ENCODE data around the gene PCNX2. TPM values are rescaled to one million over a fixed set of nuclear protein-coding genes. Genes with fewer than 3 reads are reported as not detected.

PCNX2 gene
- 1.3 TPM for total RNA-seq
- long read RNA-seq = 0 reads

- ATAC-seq = peak; percentile 71
- DNase-seq = peak; percentile 52
- intact Hi-C loops (cut with micrococcal nuclease) = no loop called here
Observed at GRCh38 chr1:233295237-233295974, at the start of gene PCNX2. Gene PCNX2 (minus strand): TSS chr1:233295725. CDS start chr1:233295478, 247 bp downstream.

GRCh38 chr1:233343262-233343661 lies 47.7 kb upstream of the PCNX2 start:
- DNase-seq (no peak), ATAC-seq (no peak)
- intact Hi-C loops (cut with micrococcal nuclease) = no loop called here

GRCh38 chr1:233342086-233342485 lies 46.6 kb upstream of the PCNX2 start:
- no peak for ATAC-seq
- no peak for DNase-seq
- intact Hi-C loops (cut with micrococcal nuclease) = no loop called here

GRCh38 chr1:233340966-233341516 lies 45.5 kb upstream of the PCNX2 start:
- ATAC-seq = no peak
- no peak for DNase-seq
- intact Hi-C loops (cut with micrococcal nuclease) = no loop called here

- no peak for ATAC-seq
Observed at GRCh38 chr1:233340031-233340555, 44.6 kb upstream of the PCNX2 start.

GRCh38 chr1:233338102-233338501 lies 42.6 kb upstream of the PCNX2 start:
- intact Hi-C loops (cut with micrococcal nuclease) = no loop called here
- ATAC-seq (no peak), DNase-seq (no peak)

More at GRCh38 chr1:233340031-233340555, 44.6 kb upstream of the PCNX2 start:
- DNase-seq = no peak
- intact Hi-C loops (cut with micrococcal nuclease) = no loop called here

- no peak for DNase-seq
- intact Hi-C loops (cut with micrococcal nuclease) = no loop called here
- ATAC-seq = no peak
Observed at GRCh38 chr1:233337505-233337904, 42.0 kb upstream of the PCNX2 start.

- intact Hi-C loops (cut with micrococcal nuclease) = no loop called here
- no peak for ATAC-seq
Observed at GRCh38 chr1:233336554-233337456, 41.3 kb upstream of the PCNX2 start.

GRCh38 chr1:233334092-233334491 lies 38.6 kb upstream of the PCNX2 start:
- intact Hi-C loops (cut with micrococcal nuclease) = no loop called here
- ATAC-seq (no peak), DNase-seq (no peak)

More at GRCh38 chr1:233336554-233337456, 41.3 kb upstream of the PCNX2 start:
- DNase-seq = no peak

- no peak for ATAC-seq
- intact Hi-C loops (cut with micrococcal nuclease) = no loop called here
Observed at GRCh38 chr1:233333086-233333485, 37.6 kb upstream of the PCNX2 start.

GRCh38 chr1:233331676-233332519 lies 36.4 kb upstream of the PCNX2 start:
- intact Hi-C loops (cut with micrococcal nuclease) = no loop called here
- ATAC-seq (no peak), DNase-seq (no peak)

More at GRCh38 chr1:233333086-233333485, 37.6 kb upstream of the PCNX2 start:
- DNase-seq = no peak

- intact Hi-C loops (cut with micrococcal nuclease) = no loop called here
- ATAC-seq (peak; percentile 24), DNase-seq (peak; percentile 32)
Observed at GRCh38 chr1:233328142-233328921, 32.8 kb upstream of the PCNX2 start.

GRCh38 chr1:233327651-233328141 lies 32.2 kb upstream of the PCNX2 start, which contains the start of gene MAP3K21:
Gene MAP3K21 (plus strand): TSS chr1:233327724. CDS start chr1:233328029, 305 bp downstream.
- peak; percentile 86 for ATAC-seq
- no peak for DNase-seq
- intact Hi-C loops (cut with micrococcal nuclease) = no loop called here

GRCh38 chr1:233326811-233327650 lies 31.5 kb upstream of the PCNX2 start:
- intact Hi-C loops (cut with micrococcal nuclease) = no loop called here
- peak; percentile 86 for DNase-seq
- ATAC-seq = peak; percentile 94

GRCh38 chr1:233326319-233326718 lies 30.8 kb upstream of the PCNX2 start:
- DNase-seq (no peak), ATAC-seq (no peak)
- intact Hi-C loops (cut with micrococcal nuclease) = no loop called here

GRCh38 chr1:233323718-233324117 lies 28.2 kb upstream of the PCNX2 start:
- no peak for DNase-seq
- no peak for ATAC-seq
- intact Hi-C loops (cut with micrococcal nuclease) = no loop called here

- ATAC-seq = no peak
- no peak for DNase-seq
- intact Hi-C loops (cut with micrococcal nuclease) = no loop called here
Observed at GRCh38 chr1:233320023-233320422, 24.5 kb upstream of the PCNX2 start.
